ENCODE results near the gene SEC61G. TPM values are rescaled to one million over a fixed set of nuclear protein-coding genes. Genes with fewer than 3 reads are reported as not detected.

The SEC61G gene
- total RNA-seq, 2 donors from 2014 or later = 137 to 170 TPM

DNA sequence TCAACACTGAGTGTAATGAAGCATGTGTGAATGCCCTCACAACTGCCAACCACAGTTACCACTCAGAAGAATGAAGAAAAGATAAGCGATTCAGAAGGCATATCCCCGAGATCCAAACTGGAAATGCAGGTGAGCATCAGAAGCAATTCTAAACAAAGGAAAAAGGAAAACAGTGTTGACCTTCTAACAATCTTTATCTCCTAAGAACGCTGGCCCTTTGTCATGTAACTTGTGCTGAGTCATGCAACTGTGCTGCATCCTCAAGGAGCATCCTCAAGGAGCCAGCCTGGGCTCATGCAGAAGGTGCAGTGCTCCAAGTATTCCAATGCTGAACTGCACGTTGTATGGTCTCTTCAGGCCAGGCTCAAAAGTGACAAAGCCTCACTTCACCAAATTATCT lies 30.6 kb downstream of the SEC61G start:
- Histone ChIP-seq H3K4me1 (no peaks in the 10 kb centered on the region), H3K27ac (no peak overlapping the region), H3K4me3 (no peak overlapping the region), H3K9me3 (no peaks in the 10 kb centered on the region), H3K9ac (ENCODE audit: low read depth in 2 of 2, low read length in 2 of 2) (no peak overlapping the region), H3K27me3 (no peaks in the 10 kb centered on the region), H3K36me3 (no peaks in the 10 kb centered on the region)
- intact Hi-C loops (cut with DNase I) = no loop called here
- TF ChIP-seq, protein P1, sequence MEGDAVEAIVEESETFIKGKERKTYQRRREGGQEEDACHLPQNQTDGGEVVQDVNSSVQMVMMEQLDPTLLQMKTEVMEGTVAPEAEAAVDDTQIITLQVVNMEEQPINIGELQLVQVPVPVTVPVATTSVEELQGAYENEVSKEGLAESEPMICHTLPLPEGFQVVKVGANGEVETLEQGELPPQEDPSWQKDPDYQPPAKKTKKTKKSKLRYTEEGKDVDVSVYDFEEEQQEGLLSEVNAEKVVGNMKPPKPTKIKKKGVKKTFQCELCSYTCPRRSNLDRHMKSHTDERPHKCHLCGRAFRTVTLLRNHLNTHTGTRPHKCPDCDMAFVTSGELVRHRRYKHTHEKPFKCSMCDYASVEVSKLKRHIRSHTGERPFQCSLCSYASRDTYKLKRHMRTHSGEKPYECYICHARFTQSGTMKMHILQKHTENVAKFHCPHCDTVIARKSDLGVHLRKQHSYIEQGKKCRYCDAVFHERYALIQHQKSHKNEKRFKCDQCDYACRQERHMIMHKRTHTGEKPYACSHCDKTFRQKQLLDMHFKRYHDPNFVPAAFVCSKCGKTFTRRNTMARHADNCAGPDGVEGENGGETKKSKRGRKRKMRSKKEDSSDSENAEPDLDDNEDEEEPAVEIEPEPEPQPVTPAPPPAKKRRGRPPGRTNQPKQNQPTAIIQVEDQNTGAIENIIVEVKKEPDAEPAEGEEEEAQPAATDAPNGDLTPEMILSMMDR (IDR thresholded peaks at IDR 0.05) = no peak
- DNase-seq = no peak

DNA sequence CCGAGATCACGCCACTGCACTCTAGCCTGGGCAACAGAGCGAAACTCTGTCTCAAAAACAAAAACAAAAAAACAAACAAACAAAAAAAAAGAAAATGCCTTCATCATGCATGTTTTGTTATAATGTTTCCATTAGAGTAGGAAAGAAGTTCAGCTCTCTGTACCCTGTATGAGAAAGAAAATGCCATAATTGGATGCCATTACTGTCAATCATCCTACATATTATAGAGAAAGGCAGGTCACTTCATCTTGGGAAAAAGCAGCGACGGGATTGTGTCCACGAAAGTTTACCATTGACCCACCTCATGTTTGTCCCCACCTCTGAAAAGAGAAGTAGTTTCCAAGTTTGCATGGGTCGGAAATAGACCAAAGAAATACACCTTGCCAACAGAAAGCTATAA lies 33.8 kb downstream of the SEC61G start:
- Histone ChIP-seq H3K4me1 (no peaks in the 10 kb centered on the region), H3K9ac (ENCODE audit: low read depth in 2 of 2, low read length in 2 of 2) (no peak overlapping the region), H3K36me3 (no peaks in the 10 kb centered on the region), H3K27me3 (no peaks in the 10 kb centered on the region), H3K9me3 (no peaks in the 10 kb centered on the region), H3K27ac (no peak overlapping the region), H3K4me3 (no peak overlapping the region)
- intact Hi-C loops (cut with DNase I) = no loop called here
- TF ChIP-seq, protein P1 (IDR thresholded peaks at IDR 0.05) = no peak
- no peak for DNase-seq

GRCh38 chr7:54722502-54722901 lies 36.5 kb downstream of the SEC61G start:
- Histone ChIP-seq H3K27me3 (no peaks in the 10 kb centered on the region), H3K9ac (ENCODE audit: low read depth in 2 of 2, low read length in 2 of 2) (no peak overlapping the region), H3K27ac (no peak overlapping the region), H3K4me1 (no peaks in the 10 kb centered on the region), H3K4me3 (no peak overlapping the region), H3K9me3 (no peaks in the 10 kb centered on the region), H3K36me3 (no peaks in the 10 kb centered on the region)
- TF ChIP-seq, protein P1 (IDR thresholded peaks at IDR 0.05) = no peak
- no peak for DNase-seq
- intact Hi-C loops (cut with DNase I) = no loop called here

DNA sequence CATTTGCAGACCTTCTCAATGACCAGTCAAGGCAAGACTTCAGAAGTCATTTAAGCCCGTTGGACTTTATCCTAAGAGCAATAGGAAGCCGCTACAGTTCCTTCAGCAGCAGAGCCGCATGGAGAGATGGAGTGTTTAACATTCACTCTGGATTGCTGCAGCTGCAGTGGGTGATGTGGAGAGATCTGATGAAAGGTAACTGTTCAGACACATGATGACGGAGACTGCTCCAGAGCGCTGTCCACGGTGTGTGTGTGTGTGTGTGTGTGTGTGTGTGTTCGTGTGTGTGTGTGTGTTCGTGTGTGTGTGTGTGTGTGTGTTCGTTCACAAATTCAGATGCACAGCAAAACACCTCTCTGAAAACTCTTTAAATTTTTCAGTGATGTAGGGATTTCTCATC lies 37.0 kb downstream of the SEC61G start:
- Histone ChIP-seq H3K9ac (ENCODE audit: low read depth in 2 of 2, low read length in 2 of 2) (no peak overlapping the region), H3K4me1 (no peaks in the 10 kb centered on the region), H3K9me3 (no peaks in the 10 kb centered on the region), H3K4me3 (no peak overlapping the region), H3K27ac (no peak overlapping the region), H3K27me3 (no peaks in the 10 kb centered on the region), H3K36me3 (no peaks in the 10 kb centered on the region)
- no peak for DNase-seq
- TF ChIP-seq, protein P1 (IDR thresholded peaks at IDR 0.05) = no peak
- intact Hi-C loops (cut with DNase I) = no loop called here

DNA sequence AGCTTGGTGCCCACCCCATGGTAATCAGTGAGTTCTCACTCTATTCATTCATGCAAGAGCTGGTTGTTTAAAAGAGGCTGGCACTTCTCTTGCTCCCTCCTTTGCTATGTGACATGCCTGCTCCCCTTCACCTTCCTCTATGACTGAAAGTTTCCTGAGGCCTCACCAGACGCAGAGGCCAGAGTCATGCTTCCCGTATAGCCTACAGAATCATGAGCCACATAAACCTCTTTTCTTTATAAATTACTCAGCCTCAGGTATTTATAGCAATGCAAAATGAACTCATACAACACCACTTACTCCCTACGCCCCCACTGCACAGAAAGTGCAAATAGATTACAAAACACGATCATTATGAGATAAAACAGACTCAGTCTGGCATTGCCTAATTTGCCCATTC lies 39.0 kb downstream of the SEC61G start:
- intact Hi-C loops (cut with DNase I) = no loop called here
- no peak for DNase-seq
- H3K9ac ChIP-seq (ENCODE audit: low read depth in 2 of 2, low read length in 2 of 2) = no peak overlapping the region
- no peaks in the 10 kb centered on the region for H3K4me1 ChIP-seq
- no peaks in the 10 kb centered on the region for H3K36me3 ChIP-seq
- no peak overlapping the region for H3K4me3 ChIP-seq
- no peaks in the 10 kb centered on the region for H3K27me3 ChIP-seq
- TF ChIP-seq, protein P1 (IDR thresholded peaks at IDR 0.05) = no peak
- H3K9me3 ChIP-seq = no peaks in the 10 kb centered on the region
- no peak overlapping the region for H3K27ac ChIP-seq

GRCh38 chr7:54719425-54719824 lies 39.6 kb downstream of the SEC61G start:
- Histone ChIP-seq H3K9ac (ENCODE audit: low read depth in 2 of 2, low read length in 2 of 2) (no peak overlapping the region), H3K27me3 (no peaks in the 10 kb centered on the region), H3K4me1 (no peaks in the 10 kb centered on the region), H3K9me3 (no peaks in the 10 kb centered on the region), H3K36me3 (no peaks in the 10 kb centered on the region), H3K4me3 (no peak overlapping the region), H3K27ac (no peak overlapping the region)
- DNase-seq = no peak
- TF ChIP-seq, protein P1 (IDR thresholded peaks at IDR 0.05) = no peak
- intact Hi-C loops (cut with DNase I) = no loop called here

Data from colonic mucosa (tissue), 4 donors.